SK-N-SH (cell line): ENCODE data around the gene CLDN5. TPM values are rescaled to one million over a fixed set of nuclear protein-coding genes. Genes with fewer than 3 reads are reported as not detected.
"Not testable (repeated sequence)": the region's sequence is repeated elsewhere in the genome, so short reads cannot be mapped to it uniquely, and the experiment has no call there.

ENCODE experiments used
- CTCF ChIA-PET: fragments of 300-600, 350-600 bp; formaldehyde crosslinking; extraction: SDS; loops from one replicate; lab custom pipeline; 2021; lab: Yijun Ruan, JAX
- POLR2A ChIA-PET: fragments of 350-600 bp; sonication (Branson Sonifier 250); formaldehyde crosslinking; extraction: SDS; loops from one replicate; lab custom pipeline; 2020; ENCODE audit warnings: antibody characterized with exemption, inconsistent platforms; lab: Yijun Ruan, JAX
- DNase-seq: peaks from one replicate; pipeline ENCODE4 v3.0.0; 2012
- H2AFZ ChIP-seq: fragments of 200-600 bp; sonication (generic); 2 replicates; pipeline ENCODE4 v1.8.1; 2016; ENCODE audit warnings: antibody characterized with exemption, mild to moderate bottlenecking, low read depth
- H3F3A ChIP-seq: fragments of 200-600 bp; sonication (generic); replicated peaks from 2 replicates; pipeline ENCODE3; 2016; ENCODE audit warnings: antibody characterized with exemption, mild to moderate bottlenecking; ENCODE audit not compliant: insufficient read depth
- H3K27ac ChIP-seq, 2 experiments: fragments of 200-500 bp in 1 of 2; fragments of 200-600 bp in 1 of 2; sonication (Bioruptor generic) in 1 of 2; sonication (generic), shearing (Covaris generic) in 1 of 2; 2 replicates each; pipeline versions ENCODE4 v1.5.1 to v1.6.1; 2014 to 2016; ENCODE audit warnings: low read depth in 2 of 2, inconsistent platforms in 1 of 2, low read length in 1 of 2, mild to moderate bottlenecking in 1 of 2, mixed read lengths in 1 of 2
- H3K27me3 ChIP-seq: fragments of 200-600 bp; sonication (generic), shearing (Covaris generic); 2 replicates; pipeline ENCODE4 v1.6.1; 2016; ENCODE audit warnings: mixed run types; ENCODE audit not compliant: insufficient read depth
- H3K36me3 ChIP-seq, 2 experiments: fragments of 200-500 bp in 1 of 2; fragments of 200-600 bp in 1 of 2; sonication (Bioruptor generic) in 1 of 2; sonication (generic) in 1 of 2; replicated peaks in 1 of 2; 2 replicates each; pipeline versions ENCODE3 to v1.5.1; 2014 to 2016; ENCODE audit warnings: low read length in 1 of 2, mild to moderate bottlenecking in 1 of 2; ENCODE audit not compliant: insufficient read depth in 2 of 2, control insufficient read depth in 1 of 2
- H3K4me1 ChIP-seq, 2 experiments: fragments of 200-500 bp in 1 of 2; fragments of 200-600 bp in 1 of 2; sonication (Bioruptor generic) in 1 of 2; sonication (generic), shearing (Covaris generic) in 1 of 2; 2 replicates each; pipeline versions ENCODE4 v1.5.1 to v1.6.1; 2014 to 2016; ENCODE audit warnings: low read depth in 1 of 2, low read length in 1 of 2, mixed run types in 1 of 2; ENCODE audit not compliant: insufficient read depth in 2 of 2, control insufficient read depth in 1 of 2
- H3K4me2 ChIP-seq: fragments of 200-600 bp; sonication (generic), shearing (Covaris generic); 2 replicates; pipeline ENCODE4 v1.6.1; 2017; ENCODE audit warnings: mixed run types
- H3K4me3 ChIP-seq, 2 experiments: fragments of 200-500 bp in 1 of 2; fragments of 200-600 bp in 1 of 2; sonication (Bioruptor generic) in 1 of 2; sonication (generic), shearing (Covaris generic) in 1 of 2; 2 replicates each; pipeline versions ENCODE4 v1.5.1 to v1.8.1; 2014 to 2016; ENCODE audit warnings: low read depth in 2 of 2, inconsistent platforms in 1 of 2, low read length in 1 of 2, mild to moderate bottlenecking in 1 of 2, mixed read lengths in 1 of 2, moderate library complexity in 1 of 2
- H3K79me2 ChIP-seq: fragments of 200-600 bp; sonication (generic); 2 replicates; pipeline ENCODE4 v1.8.1; 2017; ENCODE audit warnings: mild to moderate bottlenecking; ENCODE audit not compliant: insufficient read depth
- H3K9ac ChIP-seq: fragments of 200-600 bp; sonication (generic); 2 replicates; pipeline ENCODE4 v1.6.1; 2017; ENCODE audit warnings: mixed run types
- H3K9me2 ChIP-seq: fragments of 200-600 bp; sonication (generic); 2 replicates; pipeline ENCODE4 v1.6.1; 2017; ENCODE audit warnings: mixed run types
- H3K9me3 ChIP-seq: fragments of 200-600 bp; sonication (generic); 2 replicates; pipeline ENCODE4 v1.6.1; 2017; ENCODE audit warnings: mixed run types, mild to moderate bottlenecking, moderate library complexity
- H4K20me1 ChIP-seq: fragments of 200-600 bp; sonication (generic); 2 replicates; pipeline ENCODE4 v1.6.1; 2017; ENCODE audit warnings: mild to moderate bottlenecking, mixed run types; ENCODE audit not compliant: insufficient read depth
- CHD2 ChIP-seq: fragments of 150-350 bp; IDR thresholded peaks from 2 replicates; pipeline ENCODE4 v1.6.1; 2018; ENCODE audit warnings: low read length; ENCODE audit not compliant: partially characterized antibody
- CTCF ChIP-seq: fragments of 200-600 bp; sonication (generic); IDR thresholded peaks from 2 replicates; pipeline ENCODE4 v1.6.1; 2017; ENCODE audit warnings: antibody characterized with exemption, mild to moderate bottlenecking, moderate library complexity
- ELF1 ChIP-seq: IDR thresholded peaks from 2 replicates; pipeline ENCODE4 v1.4.0; 2012
- EZH2phosphoT487 ChIP-seq: fragments of 200-600 bp; sonication (generic); IDR thresholded peaks from 2 replicates; pipeline ENCODE4 v1.6.1; 2017; ENCODE audit warnings: low read depth, mixed run types, mild to moderate bottlenecking, antibody characterized with exemption, moderate library complexity, borderline replicate concordance
- FOXJ3 ChIP-seq: sonication (generic); formaldehyde crosslinking; IDR thresholded peaks from 2 replicates; pipeline ENCODE4 v1.5.1; 2020; ENCODE audit warnings: mild to moderate bottlenecking, missing genetic modification reagents
- NRF1 ChIP-seq: IDR thresholded peaks from 2 replicates; pipeline ENCODE4 v1.6.1; 2012; ENCODE audit warnings: low read depth, mild to moderate bottlenecking, low read length
- PBX3 ChIP-seq: IDR thresholded peaks from 2 replicates; pipeline ENCODE4; 2012
- POLR2AphosphoS5 ChIP-seq: IDR thresholded peaks from 2 replicates; pipeline ENCODE4 v1.6.1; 2012; ENCODE audit warnings: low read depth, low read length
- RXRA ChIP-seq: IDR thresholded peaks from 2 replicates; pipeline ENCODE4 v1.4.0; 2012; ENCODE audit warnings: low read depth, mild to moderate bottlenecking, borderline replicate concordance
- TAF1 ChIP-seq: IDR thresholded peaks from 2 replicates; pipeline ENCODE4 v1.6.1; 2012; ENCODE audit warnings: low read depth, mild to moderate bottlenecking, low read length, moderate library complexity, borderline replicate concordance
- USF1 ChIP-seq: IDR thresholded peaks from 2 replicates; pipeline ENCODE4 v1.4.0; 2012; ENCODE audit warnings: low read depth, borderline replicate concordance
- ZBTB33 ChIP-seq: IDR thresholded peaks from 2 replicates; pipeline ENCODE4 v1.4.0; 2012; ENCODE audit warnings: low read depth, borderline replicate concordance
- WGBS: methylation state at CpG from one replicate; pipeline ENCODE4 v1.1.6; 2017; ENCODE audit warnings: low lambda C conversion rate; 5-methylcytosine and 5-hydroxymethylcytosine counted together
- polyA plus RNA-seq, 3 experiments: library from polyadenylated mRNA; depleted of rRNA; stranded (reverse); fragments of >200 nt; gene quantifications; 2 replicates each; pipeline ENCODE4 v1.2.3, GENCODE V29; 2012

Gene CLDN5
- polyA plus RNA-seq, 1 of the 3 experiments (the other 2 are of a cell fraction) = not detected

DNA sequence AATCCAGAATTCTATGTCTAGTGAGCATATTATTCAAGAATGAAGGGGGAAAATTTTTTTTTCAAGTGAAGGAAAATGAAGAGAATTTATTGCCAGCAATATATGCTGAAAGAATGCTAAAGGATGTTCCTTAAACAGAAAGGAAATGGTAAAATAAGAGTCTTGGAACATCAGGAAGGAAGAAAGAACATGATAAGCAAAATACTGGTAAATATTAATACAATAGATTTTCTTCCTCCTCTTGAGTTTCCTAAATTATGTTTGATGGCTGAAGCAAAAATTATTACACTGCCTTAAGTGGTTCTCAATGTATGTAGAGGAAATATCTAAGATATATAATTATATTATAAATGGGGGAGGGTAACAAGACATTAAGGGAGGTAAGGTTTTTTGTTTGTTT lies 9.6 kb upstream of the CLDN5 start:
- H3K27ac ChIP-seq = no peak overlapping the region
- no peaks in the 10 kb centered on the region for H3K36me3 ChIP-seq
- no peaks in the 10 kb centered on the region for H4K20me1 ChIP-seq
- H3K9me2 ChIP-seq = no peaks in the 10 kb centered on the region
- H3K27me3 ChIP-seq = no peaks in the 10 kb centered on the region; the same call in 1 of the 2 replicates
- POLR2A ChIA-PET = no interaction called here
- H2AFZ ChIP-seq = no peak overlapping the region
- TF ChIP-seq ELF1 = no peak
- no peak for TF ChIP-seq NRF1
- TF ChIP-seq CHD2 = no peak
- no peak for TF ChIP-seq PBX3
- TF ChIP-seq CTCF = no peak
- TF ChIP-seq EZH2phosphoT487 = no peak
- TF ChIP-seq ZBTB33 = no peak
- no peak for TF ChIP-seq RXRA
- no peak for TF ChIP-seq USF1
- no peak for TF ChIP-seq TAF1
- TF ChIP-seq POLR2AphosphoS5 = no peak
- TF ChIP-seq, all 33 proteins: peak for 0
- Histone ChIP-seq H3K4me2 (no peak overlapping the region), H3K9me3 (no peaks in the 10 kb centered on the region), H3K79me2 (no peaks in the 10 kb centered on the region), H3K4me1 (no peaks in the 10 kb centered on the region), H3F3A (no peaks in the 10 kb centered on the region), H3K9ac (no peak overlapping the region), H3K4me3 (no peak overlapping the region)
- CTCF ChIA-PET = no interaction called here
- no peak for DNase-seq

GRCh38 chr22:19533049-19533626 lies 8.9 kb upstream of the CLDN5 start:
- H3K9me2 ChIP-seq = no peaks in the 10 kb centered on the region
- 71% methylated on average over 8 of the region's 8 CpGs for WGBS
- no peak for DNase-seq
- H2AFZ ChIP-seq = no peak overlapping the region
- no peaks in the 10 kb centered on the region for H3K36me3 ChIP-seq
- H3K79me2 ChIP-seq = no peaks in the 10 kb centered on the region
- H3K9ac ChIP-seq = no peak overlapping the region
- no peaks in the 10 kb centered on the region for H3K4me1 ChIP-seq
- H3K27me3 ChIP-seq = no peaks in the 10 kb centered on the region; the same call in 1 of the 2 replicates
- H4K20me1 ChIP-seq = no peaks in the 10 kb centered on the region
- POLR2A ChIA-PET = no interaction called here
- no peaks in the 10 kb centered on the region for H3K9me3 ChIP-seq
- no peak overlapping the region for H3K27ac ChIP-seq
- H3K4me2 ChIP-seq = no peak overlapping the region
- no peak for TF ChIP-seq FOXJ3 (CRISPR knock-in tag)
- no peaks in the 10 kb centered on the region for H3F3A ChIP-seq
- CTCF ChIA-PET = interaction anchor here (0.9 to 1.1 kb wide), 2 partner anchors 10 to 377 kb away, joined by 3 read pairs; no protein-coding TSS in a partner anchor
- no peak overlapping the region for H3K4me3 ChIP-seq

GRCh38 chr22:19531327-19531726 lies 7.1 kb upstream of the CLDN5 start:
- POLR2A ChIA-PET = interaction anchor here (0.7 kb wide), 1 partner anchor 30 kb away, joined by 3 read pairs; no protein-coding TSS in a partner anchor

More at GRCh38 chr22:19531327-19531726, 7.1 kb upstream of the CLDN5 start:
- CTCF ChIA-PET = interaction anchor here (1.5 to 1.8 kb wide), 2 partner anchors 10 to 99 kb away, joined by 3 to 7 read pairs; no protein-coding TSS in a partner anchor
- not testable (repeated sequence) for DNase-seq, H3K36me3 ChIP-seq, H2AFZ ChIP-seq, H3K79me2 ChIP-seq, H3K9me3 ChIP-seq, H3K4me1 ChIP-seq, H3F3A ChIP-seq, H3K4me3 ChIP-seq, H3K4me2 ChIP-seq, H4K20me1 ChIP-seq, H3K27ac ChIP-seq, H3K9me2 ChIP-seq, H3K27me3 ChIP-seq, H3K9ac ChIP-seq
- WGBS = 65% methylated on average over 6 of the region's 6 CpGs
